Pancreas (tissue), 10 donors: ENCODE measurements around the gene FAM181A. TPM values are rescaled to one million over a fixed set of nuclear protein-coding genes. Genes with fewer than 3 reads are reported as not detected.

Experiments used
- ATAC-seq, 4 donors: fragments of 200-7000 bp; cut with Tn5 transposase; one replicate each; pipeline versions ENCODE4 v1.8.0 to v1.9.1; 2020; ENCODE audit warnings: mild to moderate bottlenecking in 4 of 4, moderate library complexity in 4 of 4
- DNase-seq, 6 donors: peaks; one replicate each; pipeline ENCODE4 v3.0.0-alpha.2; 2020
- FAIRE-seq: peaks from 2 replicates; lab custom pipeline; 2012; peaks lifted over from hg19 to GRCh38; lab: Jason Lieb, UNC
- H3K27ac ChIP-seq, 4 donors: fragments of 200-600 bp; sonication (generic); 1 replicate in 3 of 4; 2 replicates in 1 of 4; pipeline versions ENCODE4 v1.5.0 to v1.8.0; 2020
- H3K27me3 ChIP-seq, 4 donors: fragments of 200-600 bp; one replicate each; pipeline ENCODE4 v1.8.0; 2021
- H3K36me3 ChIP-seq, 3 donors: fragments of 200-600 bp; sonication (generic) in 1 of 3; one replicate each; pipeline versions ENCODE4 v1.5.0 to v1.8.0; 2020 to 2021
- H3K4me1 ChIP-seq, 3 donors: fragments of 200-600 bp; one replicate each; pipeline ENCODE4 v1.8.0; 2021
- H3K4me3 ChIP-seq, 4 donors: fragments of 200-600 bp; sonication (generic) in 2 of 4; one replicate each; pipeline versions ENCODE4 v1.5.0 to v1.8.0; 2020 to 2021
- H3K9me3 ChIP-seq, 4 donors: fragments of 200-600 bp; one replicate each; pipeline ENCODE4 v1.8.0; 2021
- WGBS, 2 donors: extraction: QIAGEN DNeasy Blood & Tissue Kit; methylation state at CpG; one replicate each; pipeline ENCODE4 v1.1.7; 2013; 5-methylcytosine and 5-hydroxymethylcytosine counted together
- intact Hi-C, 3 donors: fragments of 100-400 bp; cut with DNase I; formaldehyde crosslinking; loops; one replicate each; pipeline versions ENCODE4 v1.11.1 to v1.14.2; 2022
- polyA plus RNA-seq, 2 donors: library from polyadenylated mRNA; stranded (reverse); fragments of 200-250 nt; gene quantifications; one replicate each; pipeline ENCODE4 v1.2.3, GENCODE V29; 2013
- total RNA-seq, 6 donors: library from RNA; stranded (reverse); fragmentation: NEBNext Ultra II Directional in 4 of 6; extraction: Animal tissue kit (Norgen Biotek cat#: 25700) in 4 of 6; gene quantifications; one replicate each; pipeline versions ENCODE4 v1.2.1 to v1.2.4, GENCODE V29; 2021 to 2023
- TF ChIP-seq, protein P1 (sequence below), 4 donors: fragments of 200-600 bp; sonication (generic) in 3 of 4; IDR thresholded peaks; one replicate each; pipeline versions ENCODE4 v1.5.0 to v1.8.0; 2021; ENCODE audit warnings: antibody characterized with exemption in 4 of 4
- donor health status: healthy with polysubstance abuse.
- donor health status: DM: no; HTN: no; CAD: no; lungs with moderate emphysema.
- donor health status: DM: no; HTN: no; CAD: no.
- donor health status: control.
- donor health status: control.
- donor health status: Bipolar disorder and iron deficiency.
- donor health status: DM: yes; HTN: yes; CAD: no.
- donor health status: DM: no; HTN: no; CAD: no.
- donor health status: DM: no; HTN: no; CAD: no.
- donor health status: DM: yes; HTN: yes; CAD: no.

FAM181A gene
- total and polyA plus RNA-seq, 8 donors, result not detected

GRCh38 chr14:93930989-93931307 lies 3.8 kb downstream of the FAM181A start:
- WGBS, 2 donors, result 68 to 72% methylated on average over 4 of the region's 4 CpGs
- Histone ChIP-seq H3K36me3 (no peaks in the 10 kb centered on the region), H3K9me3 (no peaks in the 10 kb centered on the region), H3K4me1 (no peaks in the 10 kb centered on the region), H3K27ac (no peak overlapping the region), H3K4me3 (no peak overlapping the region), H3K27me3 (no peaks in the 10 kb centered on the region)
- ATAC-seq (no peak), DNase-seq (no peak), FAIRE-seq (no peak)
- intact Hi-C loops, result no loop called here
- TF ChIP-seq, protein P1, sequence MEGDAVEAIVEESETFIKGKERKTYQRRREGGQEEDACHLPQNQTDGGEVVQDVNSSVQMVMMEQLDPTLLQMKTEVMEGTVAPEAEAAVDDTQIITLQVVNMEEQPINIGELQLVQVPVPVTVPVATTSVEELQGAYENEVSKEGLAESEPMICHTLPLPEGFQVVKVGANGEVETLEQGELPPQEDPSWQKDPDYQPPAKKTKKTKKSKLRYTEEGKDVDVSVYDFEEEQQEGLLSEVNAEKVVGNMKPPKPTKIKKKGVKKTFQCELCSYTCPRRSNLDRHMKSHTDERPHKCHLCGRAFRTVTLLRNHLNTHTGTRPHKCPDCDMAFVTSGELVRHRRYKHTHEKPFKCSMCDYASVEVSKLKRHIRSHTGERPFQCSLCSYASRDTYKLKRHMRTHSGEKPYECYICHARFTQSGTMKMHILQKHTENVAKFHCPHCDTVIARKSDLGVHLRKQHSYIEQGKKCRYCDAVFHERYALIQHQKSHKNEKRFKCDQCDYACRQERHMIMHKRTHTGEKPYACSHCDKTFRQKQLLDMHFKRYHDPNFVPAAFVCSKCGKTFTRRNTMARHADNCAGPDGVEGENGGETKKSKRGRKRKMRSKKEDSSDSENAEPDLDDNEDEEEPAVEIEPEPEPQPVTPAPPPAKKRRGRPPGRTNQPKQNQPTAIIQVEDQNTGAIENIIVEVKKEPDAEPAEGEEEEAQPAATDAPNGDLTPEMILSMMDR (IDR thresholded peaks at IDR 0.05), result no peak

DNA sequence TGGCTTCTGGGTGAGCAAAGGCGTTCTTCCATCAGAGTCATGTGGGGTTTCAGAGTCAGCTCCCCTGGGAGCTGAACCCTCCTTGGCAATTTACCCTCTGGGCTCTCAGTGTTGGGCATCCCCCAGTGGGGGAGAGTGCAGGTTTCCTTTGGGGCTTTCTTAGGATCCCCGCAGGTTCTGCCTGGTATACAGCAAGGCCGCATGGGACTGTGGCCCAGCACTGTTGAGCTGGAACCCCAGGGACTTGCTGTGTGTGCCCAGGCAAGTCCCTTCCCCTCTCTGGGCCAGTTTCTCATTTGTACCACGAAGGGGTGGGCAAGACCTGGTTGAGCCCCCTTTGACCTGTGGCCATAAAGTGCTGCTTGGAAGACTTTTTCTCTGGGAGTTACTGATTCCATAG lies 5.5 kb downstream of the FAM181A start:
- Histone ChIP-seq H3K27ac (no peak overlapping the region), H3K9me3 (no peaks in the 10 kb centered on the region), H3K36me3 (no peaks in the 10 kb centered on the region), H3K4me1 (no peaks in the 10 kb centered on the region), H3K27me3 (no peaks in the 10 kb centered on the region), H3K4me3 (no peak overlapping the region)
- WGBS, 2 donors, result 79 to 87% methylated on average over 4 of the region's 4 CpGs
- FAIRE-seq (no peak), ATAC-seq (no peak), DNase-seq (no peak)
- intact Hi-C loops, result no loop called here
- TF ChIP-seq, protein P1 (IDR thresholded peaks at IDR 0.05), result no peak

DNA sequence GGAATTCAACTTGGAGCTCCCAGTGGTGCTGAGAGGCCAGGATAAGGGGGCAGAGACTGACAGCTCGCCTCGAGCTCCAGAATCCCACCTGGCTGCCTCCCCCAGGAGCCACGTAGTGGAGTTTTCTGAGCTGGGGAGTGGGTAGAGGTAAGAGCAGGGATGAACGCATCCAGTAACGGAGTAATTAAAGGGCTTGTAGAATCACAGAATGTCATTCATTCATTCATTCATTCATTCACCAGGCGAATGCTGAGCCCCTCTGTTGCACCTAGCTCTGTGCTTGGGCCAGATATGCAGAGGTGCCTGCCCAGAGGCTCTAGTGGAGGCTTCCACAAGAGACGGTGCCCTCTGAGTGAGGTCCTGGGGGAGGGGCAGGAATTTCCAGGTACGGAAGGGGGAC lies 8.1 kb downstream of the FAM181A start:
- no peaks in the 10 kb centered on the region for H3K36me3 ChIP-seq
- no peak for ATAC-seq
- no peaks in the 10 kb centered on the region for H3K9me3 ChIP-seq
- no peak for FAIRE-seq
- DNase-seq, result no peak
- WGBS, 2 donors, result 59 to 73% methylated on average over 8 of the region's 8 CpGs
- no peak overlapping the region for H3K4me3 ChIP-seq
- peaks cover 0 to 4% (median under 1%) of the 10 kb centered on the region in 3 donors for H3K4me1 ChIP-seq
- TF ChIP-seq, protein P1 (IDR thresholded peaks at IDR 0.05), result no peak
- intact Hi-C loops, result loop anchor here in 1 of 3 donors (5.0 kb wide), 1 partner anchor 67 kb away; no protein-coding TSS in a partner anchor
- H3K27me3 ChIP-seq, result no peaks in the 10 kb centered on the region
- H3K27ac ChIP-seq, result no peak overlapping the region

GRCh38 chr14:93936245-93936644 lies 9.1 kb downstream of the FAM181A start:
- H3K36me3 ChIP-seq, result no peaks in the 10 kb centered on the region
- 25% methylated on average over 5 of the region's 5 CpGs for WGBS, 2 donors
- intact Hi-C loops, result loop anchor here in 1 of 3 donors (5.0 kb wide), 1 partner anchor 66 kb away; no protein-coding TSS in a partner anchor
- FAIRE-seq (no peak), DNase-seq (no peak), ATAC-seq (no peak)
- H3K9me3 ChIP-seq, result no peaks in the 10 kb centered on the region
- peaks cover 8 to 9% (median 8%) of the 10 kb centered on the region in 3 donors for H3K4me1 ChIP-seq
- no peak overlapping the region for H3K4me3 ChIP-seq
- TF ChIP-seq, protein P1 (IDR thresholded peaks at IDR 0.05), result peak in 3 of 4 donors; percentile 10 to 26 (median 12)
- H3K27me3 ChIP-seq, result no peaks in the 10 kb centered on the region
- H3K27ac ChIP-seq, result no peak overlapping the region

DNA sequence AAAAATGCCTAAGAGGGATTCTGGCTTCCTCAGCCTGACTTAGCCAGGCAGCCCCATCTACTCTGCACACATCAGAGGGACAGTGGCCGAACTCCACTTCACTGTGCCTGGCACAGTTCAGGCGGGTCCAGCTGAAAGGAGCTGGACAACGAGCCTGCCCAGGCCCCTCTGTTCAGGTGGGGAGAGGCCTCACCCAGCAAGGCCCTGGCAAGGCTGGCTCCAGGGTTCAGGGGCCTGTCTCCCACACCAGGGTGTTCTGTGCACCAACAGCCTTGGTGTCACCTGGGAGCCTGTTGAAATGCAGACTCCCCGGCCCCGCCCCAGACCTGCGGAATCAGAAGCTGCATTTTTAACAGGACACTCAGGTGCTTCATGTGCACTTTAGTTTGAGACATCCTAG lies 9.8 kb downstream of the FAM181A start:
- Histone ChIP-seq H3K27ac (no peak overlapping the region), H3K4me3 (no peak overlapping the region), H3K27me3 (no peaks in the 10 kb centered on the region), H3K9me3 (no peaks in the 10 kb centered on the region), H3K4me1 (peaks cover 15% of the 10 kb centered on the region in 3 donors), H3K36me3 (no peaks in the 10 kb centered on the region)
- DNase-seq, result no peak
- ATAC-seq, result no peak
- TF ChIP-seq, protein P1 (IDR thresholded peaks at IDR 0.05), result no peak
- intact Hi-C loops, result loop anchor here in 1 of 3 donors (5.0 kb wide), 1 partner anchor 65 kb away; no protein-coding TSS in a partner anchor
- FAIRE-seq, result no peak
- whole genome bisulfite sequencing, 2 donors, result 84 to 87% methylated on average over 6 of the region's 6 CpGs
